OCI-LY7 (cell line): Measurements from ENCODE around the gene HTR1D. TPM values are rescaled to one million over a fixed set of nuclear protein-coding genes. Genes with fewer than 3 reads are reported as not detected.

ENCODE experiments used
- BruUV-seq: library from RNA; stranded (reverse); fragments of 400-500 nt; replicated peaks from 2 replicates; lab custom pipeline; 2021; lab: Mats Ljungman, UMichigan
- CTCF ChIA-PET: fragments of 300-600 bp; sonication (Branson Sonifier 250); formaldehyde crosslinking; loops from one replicate; lab custom pipeline; 2022; ENCODE audit warnings: antibody characterized with exemption; ENCODE audit not compliant: unreplicated experiment; lab: Charles Lee
- POLR2A ChIA-PET: fragments of 300-600 bp; sonication (Branson Sonifier 250); formaldehyde crosslinking; loops from one replicate; lab custom pipeline; 2022; ENCODE audit warnings: antibody characterized with exemption; lab: Charles Lee
- DNase-seq: peaks from one replicate; pipeline ENCODE4 v3.0.0-alpha.2; 2015; ENCODE audit warnings: low spot score
- H2AFZ ChIP-seq: fragments of 200-600 bp; sonication (generic), shearing (Covaris generic); 2 replicates; pipeline ENCODE4 v1.6.1; 2014; ENCODE audit warnings: mild to moderate bottlenecking, antibody characterized with exemption, low read length, moderate library complexity
- H3K27ac ChIP-seq: fragments of 200-600 bp; sonication (generic); 2 replicates; pipeline ENCODE4 v1.5.1; 2014; ENCODE audit warnings: mixed run types, low read depth, mild to moderate bottlenecking, moderate library complexity, low read length, inconsistent platforms; ENCODE audit not compliant: poor library complexity, severe bottlenecking
- H3K36me3 ChIP-seq: fragments of 200-600 bp; sonication (generic); 2 replicates; pipeline ENCODE4 v1.6.1; 2014; ENCODE audit warnings: mild to moderate bottlenecking, antibody characterized with exemption, low read length, moderate library complexity, mixed read lengths; ENCODE audit not compliant: insufficient read depth
- H3K4me1 ChIP-seq: fragments of 200-600 bp; sonication (generic); 2 replicates; pipeline ENCODE4 v1.5.1; 2014; ENCODE audit warnings: mild to moderate bottlenecking, low read length; ENCODE audit not compliant: insufficient read depth, poor library complexity, severe bottlenecking
- H3K4me2 ChIP-seq: fragments of 200-600 bp; sonication (generic); 2 replicates; pipeline ENCODE4 v1.6.1; 2014; ENCODE audit warnings: mild to moderate bottlenecking, low read length
- H3K4me3 ChIP-seq: fragments of 200-600 bp; sonication (generic); 2 replicates; pipeline ENCODE4 v1.5.1; 2014; ENCODE audit warnings: mild to moderate bottlenecking, low read depth, low read length; ENCODE audit not compliant: poor library complexity, severe bottlenecking
- H3K79me2 ChIP-seq: fragments of 200-600 bp; sonication (generic); 2 replicates; pipeline ENCODE4 v1.6.1; 2016; ENCODE audit warnings: low read depth, mild to moderate bottlenecking, low read length, moderate library complexity, mixed read lengths; ENCODE audit not compliant: insufficient read depth
- H3K9me2 ChIP-seq: fragments of 200-600 bp; sonication (generic); 2 replicates; pipeline ENCODE4 v1.6.1; 2016; ENCODE audit warnings: mild to moderate bottlenecking, low read length, mixed read lengths; ENCODE audit not compliant: insufficient read depth
- H3K9me3 ChIP-seq: fragments of 200-600 bp; sonication (generic); 2 replicates; pipeline ENCODE4 v1.6.1; 2014; ENCODE audit warnings: mild to moderate bottlenecking, mixed run types, low read length, mixed read lengths
- H4K20me1 ChIP-seq: fragments of 200-600 bp; sonication (generic); 2 replicates; pipeline ENCODE4 v1.6.1; 2014; ENCODE audit warnings: mild to moderate bottlenecking, antibody characterized with exemption, low read length, moderate library complexity, mixed read lengths; ENCODE audit not compliant: insufficient read depth
- EZH2phosphoT487 ChIP-seq: fragments of 200-600 bp; sonication (generic); IDR thresholded peaks from 2 replicates; pipeline ENCODE4 v1.6.1; 2018; ENCODE audit warnings: low read depth, borderline replicate concordance, mild to moderate bottlenecking, mixed run types, antibody characterized with exemption, low read length, moderate library complexity, mixed read lengths
- intact Hi-C: fragments of 100-400 bp; cut with micrococcal nuclease; formaldehyde crosslinking; loops from one replicate; pipeline ENCODE4 v1.10.0; 2022; ENCODE audit not compliant: unreplicated experiment
- total RNA-seq, 2 experiments: library from RNA; depleted of rRNA in 1 of 2; stranded (reverse); fragments of >200 nt in 1 of 2; shearing (Covaris generic) in 1 of 2; gene quantifications; 2 replicates each; pipeline ENCODE4 v1.2.3, GENCODE V29; 2014 to 2022
- TF ChIP-seq, protein P1 (sequence below): fragments of 200-600 bp; sonication (generic); conservative IDR thresholded peaks from 2 replicates; pipeline ENCODE4 v1.5.1; 2014; ENCODE audit warnings: mild to moderate bottlenecking, antibody characterized with exemption, low read length, moderate library complexity, mixed read lengths

HTR1D gene
- total RNA-seq, 2 experiments from 2014 or later = not detected

DNA sequence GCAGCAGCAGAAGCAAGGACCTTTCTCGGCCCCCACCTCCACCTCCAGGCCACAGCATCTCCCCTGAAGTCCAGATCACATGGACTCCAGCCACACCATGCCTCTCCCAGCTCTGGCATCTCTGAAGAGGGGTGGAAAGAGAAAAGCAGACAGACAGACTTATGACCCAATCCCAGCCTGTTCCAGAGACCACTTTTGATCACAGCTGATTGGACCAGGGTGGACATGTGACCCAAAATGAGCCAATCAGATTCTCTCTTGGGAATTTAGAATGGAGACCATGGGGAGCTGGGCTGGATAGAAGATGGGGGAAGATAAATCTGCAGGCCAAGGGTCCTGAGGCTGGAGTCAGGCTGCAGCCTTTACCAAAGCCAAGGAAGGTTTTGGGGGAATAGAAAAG is 16.4 kb downstream of the HTR1D start:
- intact Hi-C loops = no loop called here
- Histone ChIP-seq H3K9me3 (no peaks in the 10 kb centered on the region), H4K20me1 (no peaks in the 10 kb centered on the region), H3K4me1 (no peaks in the 10 kb centered on the region), H3K4me3 (no peak overlapping the region), H3K9me2 (no peaks in the 10 kb centered on the region), H3K79me2 (no peaks in the 10 kb centered on the region), H3K27ac (no peak overlapping the region), H3K36me3 (no peaks in the 10 kb centered on the region), H3K4me2 (no peak overlapping the region), H2AFZ (no peak overlapping the region)
- ChIA-PET POLR2A (no interaction called here), CTCF (no interaction called here)
- no TSS peak for BruUV-seq
- no peak for TF ChIP-seq EZH2phosphoT487
- TF ChIP-seq, protein P1, sequence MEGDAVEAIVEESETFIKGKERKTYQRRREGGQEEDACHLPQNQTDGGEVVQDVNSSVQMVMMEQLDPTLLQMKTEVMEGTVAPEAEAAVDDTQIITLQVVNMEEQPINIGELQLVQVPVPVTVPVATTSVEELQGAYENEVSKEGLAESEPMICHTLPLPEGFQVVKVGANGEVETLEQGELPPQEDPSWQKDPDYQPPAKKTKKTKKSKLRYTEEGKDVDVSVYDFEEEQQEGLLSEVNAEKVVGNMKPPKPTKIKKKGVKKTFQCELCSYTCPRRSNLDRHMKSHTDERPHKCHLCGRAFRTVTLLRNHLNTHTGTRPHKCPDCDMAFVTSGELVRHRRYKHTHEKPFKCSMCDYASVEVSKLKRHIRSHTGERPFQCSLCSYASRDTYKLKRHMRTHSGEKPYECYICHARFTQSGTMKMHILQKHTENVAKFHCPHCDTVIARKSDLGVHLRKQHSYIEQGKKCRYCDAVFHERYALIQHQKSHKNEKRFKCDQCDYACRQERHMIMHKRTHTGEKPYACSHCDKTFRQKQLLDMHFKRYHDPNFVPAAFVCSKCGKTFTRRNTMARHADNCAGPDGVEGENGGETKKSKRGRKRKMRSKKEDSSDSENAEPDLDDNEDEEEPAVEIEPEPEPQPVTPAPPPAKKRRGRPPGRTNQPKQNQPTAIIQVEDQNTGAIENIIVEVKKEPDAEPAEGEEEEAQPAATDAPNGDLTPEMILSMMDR = no peak
- no peak for DNase-seq

DNA sequence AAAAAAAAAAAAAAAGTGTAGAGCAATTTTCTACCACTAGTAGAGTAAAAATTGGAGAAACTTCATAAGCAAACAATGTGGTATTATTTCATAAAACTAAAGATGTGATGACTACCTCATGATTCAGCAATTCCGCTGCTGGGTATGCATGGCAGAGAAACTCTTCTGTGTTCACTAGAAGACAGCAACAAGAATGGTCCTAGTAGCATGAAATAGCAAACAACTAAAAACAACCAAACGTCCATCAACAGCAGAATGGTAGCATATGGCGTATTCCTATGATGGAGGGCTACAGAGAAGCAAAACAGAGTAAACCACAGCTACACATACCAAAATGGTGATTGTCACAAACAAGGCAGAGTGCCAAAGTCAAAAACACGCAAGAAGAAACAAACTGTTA is 18.9 kb downstream of the HTR1D start:
- Histone ChIP-seq H3K4me1 (no peaks in the 10 kb centered on the region), H4K20me1 (no peaks in the 10 kb centered on the region), H3K9me3 (no peaks in the 10 kb centered on the region), H3K79me2 (no peaks in the 10 kb centered on the region), H3K4me2 (no peak overlapping the region), H3K4me3 (no peak overlapping the region), H2AFZ (no peak overlapping the region), H3K36me3 (no peaks in the 10 kb centered on the region), H3K9me2 (no peaks in the 10 kb centered on the region), H3K27ac (no peak overlapping the region)
- no peak for DNase-seq
- intact Hi-C loops = no loop called here
- POLR2A ChIA-PET = no interaction called here
- CTCF ChIA-PET = no interaction called here
- no TSS peak for BruUV-seq
- TF ChIP-seq EZH2phosphoT487 = no peak
- TF ChIP-seq, protein P1 = no peak

DNA sequence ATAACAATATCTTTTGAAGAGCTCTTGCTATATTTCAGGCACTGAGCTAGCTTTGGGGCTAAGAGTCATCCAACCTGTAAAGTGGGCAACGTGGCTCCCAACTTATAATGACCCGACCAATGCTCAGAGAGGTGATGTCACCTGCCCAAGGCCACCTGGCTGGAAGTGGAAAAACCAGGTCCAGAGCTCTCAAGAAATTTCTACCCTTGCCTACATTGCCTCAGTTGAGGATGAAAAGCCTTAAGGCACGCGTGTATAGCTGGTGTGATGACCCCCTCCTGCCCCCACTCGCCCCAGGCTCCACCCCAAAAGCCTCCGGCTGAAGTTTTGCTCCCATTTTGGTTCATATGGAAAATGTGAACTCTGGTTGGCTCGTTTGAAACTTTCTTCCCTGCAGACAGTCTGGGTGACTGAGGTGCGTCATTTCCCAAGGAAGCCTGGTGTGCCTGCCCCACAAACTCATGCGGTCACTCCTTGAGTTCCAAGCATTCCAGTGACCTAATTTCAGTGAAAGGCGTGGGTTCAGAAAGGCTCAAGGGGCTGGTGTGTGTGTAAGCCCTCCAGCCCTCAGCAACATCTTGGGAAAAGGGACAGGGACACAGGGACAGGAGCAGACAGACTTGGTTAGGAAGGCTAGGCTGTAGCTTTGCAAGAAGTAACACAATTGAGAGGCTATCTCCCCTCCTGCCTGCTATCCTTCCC is 20.5 kb downstream of the HTR1D start:
- ChIA-PET CTCF (no interaction called here), POLR2A (interaction anchor here (0.6 to 0.7 kb wide), 2 partner anchors 35 to 96 kb away, joined by 3 to 5 read pairs; no protein-coding TSS in a partner anchor)
- TF ChIP-seq EZH2phosphoT487 = no peak
- TF ChIP-seq, protein P1 = no peak
- H3K4me2 ChIP-seq = no peak overlapping the region
- BruUV-seq = no TSS peak
- intact Hi-C loops = no loop called here
- no peak overlapping the region for H2AFZ ChIP-seq
- H4K20me1 ChIP-seq = no peaks in the 10 kb centered on the region
- H3K9me3 ChIP-seq = no peaks in the 10 kb centered on the region
- no peak for DNase-seq
- H3K27ac ChIP-seq = no peak overlapping the region
- H3K36me3 ChIP-seq = no peaks in the 10 kb centered on the region
- H3K9me2 ChIP-seq = no peaks in the 10 kb centered on the region
- no peak overlapping the region for H3K4me3 ChIP-seq
- no peaks in the 10 kb centered on the region for H3K4me1 ChIP-seq
- H3K79me2 ChIP-seq = no peaks in the 10 kb centered on the region
